PFSK-1 (cell line): ENCODE data around the gene HIVEP1.
A peak's percentile ranks its signal among the peaks of the same experiment; 100 is the strongest.

Source experiments
- FOXP2 ChIP-seq: optimal IDR thresholded peaks from 2 replicates; pipeline ENCODE3; 2011; ENCODE audit warnings: borderline replicate concordance, control low read depth, inconsistent platforms; ENCODE audit not compliant: insufficient read depth; ENCODE audit errors: extremely low read length, extremely low read depth
- POLR2AphosphoS5 ChIP-seq: IDR thresholded peaks from 2 replicates; pipeline ENCODE4 v1.6.1; 2012; ENCODE audit warnings: low read depth, mild to moderate bottlenecking, control low read depth, low read length, moderate library complexity
- SIN3A ChIP-seq: IDR thresholded peaks from 2 replicates; pipeline ENCODE4 v1.6.1; 2012; ENCODE audit warnings: mild to moderate bottlenecking, low read length, moderate library complexity, borderline replicate concordance; ENCODE audit not compliant: insufficient read depth
- TAF1 ChIP-seq: IDR thresholded peaks from 2 replicates; pipeline ENCODE4 v1.6.1; 2012; ENCODE audit warnings: low read length, control low read depth, borderline replicate concordance; ENCODE audit not compliant: insufficient read depth
- TF ChIP-seq, protein P1 (sequence below), 2 experiments: IDR thresholded peaks; 2 replicates each; pipeline versions ENCODE4 v1.6.1 to v1.8.0; 2011 to 2012; ENCODE audit warnings: low read depth in 2 of 2, low read length in 2 of 2, control low read depth in 1 of 2, inconsistent platforms in 1 of 2, mild to moderate bottlenecking in 1 of 2, moderate library complexity in 1 of 2; ENCODE audit not compliant: insufficient read depth in 1 of 2

The HIVEP1 gene

DNA sequence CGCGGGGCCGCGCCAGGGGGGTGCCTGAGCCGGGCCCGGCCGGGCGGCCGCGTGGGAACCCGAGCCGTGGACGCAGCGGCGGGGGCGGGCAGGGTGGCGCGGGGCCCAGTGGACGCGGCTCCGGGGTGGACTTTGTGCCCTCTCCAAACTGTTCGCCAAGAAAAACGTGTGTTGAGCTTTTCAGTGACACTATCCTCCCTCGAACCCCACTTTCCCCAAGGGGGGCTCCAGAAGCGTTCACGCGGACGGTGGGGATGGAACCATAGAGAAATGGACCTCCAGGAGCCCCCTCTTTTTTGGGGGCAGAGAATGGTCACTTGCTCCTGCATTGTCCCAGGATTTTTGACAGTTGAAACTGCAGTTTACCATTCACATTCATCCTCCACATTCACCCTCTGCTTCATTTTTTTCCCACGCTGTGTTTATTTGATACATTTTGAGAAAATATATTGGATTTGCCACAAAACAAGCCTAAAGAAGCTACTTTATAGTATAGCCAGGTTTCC is 2.9 kb upstream of the HIVEP1 start:
- TF ChIP-seq TAF1 (0 out of 2 replicates have a peak, but pooled peaks have one; percentile 18), FOXP2 (no peak), SIN3A (no peak), POLR2AphosphoS5 (no peak)
- TF ChIP-seq, protein P1, sequence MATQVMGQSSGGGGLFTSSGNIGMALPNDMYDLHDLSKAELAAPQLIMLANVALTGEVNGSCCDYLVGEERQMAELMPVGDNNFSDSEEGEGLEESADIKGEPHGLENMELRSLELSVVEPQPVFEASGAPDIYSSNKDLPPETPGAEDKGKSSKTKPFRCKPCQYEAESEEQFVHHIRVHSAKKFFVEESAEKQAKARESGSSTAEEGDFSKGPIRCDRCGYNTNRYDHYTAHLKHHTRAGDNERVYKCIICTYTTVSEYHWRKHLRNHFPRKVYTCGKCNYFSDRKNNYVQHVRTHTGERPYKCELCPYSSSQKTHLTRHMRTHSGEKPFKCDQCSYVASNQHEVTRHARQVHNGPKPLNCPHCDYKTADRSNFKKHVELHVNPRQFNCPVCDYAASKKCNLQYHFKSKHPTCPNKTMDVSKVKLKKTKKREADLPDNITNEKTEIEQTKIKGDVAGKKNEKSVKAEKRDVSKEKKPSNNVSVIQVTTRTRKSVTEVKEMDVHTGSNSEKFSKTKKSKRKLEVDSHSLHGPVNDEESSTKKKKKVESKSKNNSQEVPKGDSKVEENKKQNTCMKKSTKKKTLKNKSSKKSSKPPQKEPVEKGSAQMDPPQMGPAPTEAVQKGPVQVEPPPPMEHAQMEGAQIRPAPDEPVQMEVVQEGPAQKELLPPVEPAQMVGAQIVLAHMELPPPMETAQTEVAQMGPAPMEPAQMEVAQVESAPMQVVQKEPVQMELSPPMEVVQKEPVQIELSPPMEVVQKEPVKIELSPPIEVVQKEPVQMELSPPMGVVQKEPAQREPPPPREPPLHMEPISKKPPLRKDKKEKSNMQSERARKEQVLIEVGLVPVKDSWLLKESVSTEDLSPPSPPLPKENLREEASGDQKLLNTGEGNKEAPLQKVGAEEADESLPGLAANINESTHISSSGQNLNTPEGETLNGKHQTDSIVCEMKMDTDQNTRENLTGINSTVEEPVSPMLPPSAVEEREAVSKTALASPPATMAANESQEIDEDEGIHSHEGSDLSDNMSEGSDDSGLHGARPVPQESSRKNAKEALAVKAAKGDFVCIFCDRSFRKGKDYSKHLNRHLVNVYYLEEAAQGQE (IDR thresholded peaks at IDR 0.05; ENCODE audit: insufficient read depth in 1 of 2, low read depth in 2 of 2, low read length in 2 of 2): no peak

DNA sequence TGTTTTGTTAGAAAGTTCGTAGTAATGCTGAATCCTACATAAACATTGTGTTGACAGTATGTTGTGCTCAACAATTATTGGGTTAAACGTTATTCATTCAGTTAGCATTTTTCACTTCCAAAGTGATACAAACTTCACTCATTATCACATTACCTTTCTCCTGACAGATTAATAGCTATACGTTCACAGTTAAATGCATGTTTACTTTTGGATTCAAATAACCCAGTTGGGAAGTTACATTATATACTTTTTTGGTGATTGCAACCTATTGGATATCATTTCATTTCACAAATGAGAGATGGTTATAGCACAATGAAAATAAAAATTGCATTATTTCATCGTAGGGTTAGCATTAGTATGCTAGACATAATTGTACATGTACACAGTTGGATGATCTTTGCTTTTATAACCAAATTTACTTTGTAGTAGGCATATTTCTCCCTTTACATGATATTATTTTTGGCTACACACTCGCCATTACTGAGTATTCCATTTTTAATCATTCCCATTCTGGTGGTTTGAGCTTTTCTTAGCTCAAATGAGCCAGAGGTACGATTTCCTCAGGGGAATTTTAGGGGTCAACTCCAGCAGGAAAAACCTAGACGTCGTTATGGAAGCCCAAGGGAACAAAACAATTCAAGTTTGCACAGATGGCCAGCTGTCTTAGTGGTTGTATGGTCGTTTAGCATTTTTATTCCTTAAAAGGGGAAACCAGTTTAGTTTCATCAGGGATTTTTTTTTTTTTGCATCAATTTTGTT is 2.1 kb upstream of the HIVEP1 start:
- no peak for TF ChIP-seq SIN3A
- TF ChIP-seq FOXP2: no peak
- TF ChIP-seq POLR2AphosphoS5: no peak; the same call in 1 of the 2 replicates
- no peak for TF ChIP-seq TAF1
- TF ChIP-seq, protein P1 (IDR thresholded peaks at IDR 0.05; ENCODE audit: insufficient read depth in 1 of 2, low read depth in 2 of 2, low read length in 2 of 2): no peak

DNA sequence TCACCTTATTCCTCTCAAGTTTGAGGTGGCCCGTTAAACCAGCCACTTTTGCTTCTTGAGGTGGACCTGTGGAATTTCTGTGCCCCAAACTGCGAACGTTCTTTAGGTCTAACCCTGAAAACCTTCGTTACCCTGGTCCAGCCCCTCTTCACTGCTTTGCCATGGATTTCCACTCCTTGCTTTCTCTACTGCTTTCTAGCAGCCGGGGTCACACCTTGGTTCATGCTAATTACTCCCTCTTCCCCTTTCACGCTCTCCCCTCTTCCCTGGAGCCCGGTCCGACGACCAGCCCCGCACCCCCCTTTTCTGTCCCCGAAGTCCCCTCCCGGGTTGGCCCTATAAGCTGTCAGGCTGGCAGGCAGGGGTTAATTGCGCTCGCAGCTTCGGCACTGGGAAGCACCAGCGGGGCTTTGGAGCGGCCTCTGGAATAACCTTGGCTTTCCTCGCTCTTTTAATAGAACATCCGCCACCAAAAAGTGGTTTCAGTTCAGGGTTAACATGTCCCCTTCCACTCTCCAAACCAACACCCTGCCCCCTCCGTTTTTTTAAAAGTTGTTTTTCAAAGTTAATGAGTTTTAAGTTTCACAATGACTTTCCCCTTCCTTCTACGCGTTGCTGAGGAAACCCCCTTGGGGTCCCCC is 1.4 kb upstream of the HIVEP1 start:
- no peak; the same call in 1 of the 2 replicates for TF ChIP-seq POLR2AphosphoS5
- TF ChIP-seq TAF1: no peak
- TF ChIP-seq, protein P1 (IDR thresholded peaks at IDR 0.05; ENCODE audit: insufficient read depth in 1 of 2, low read depth in 2 of 2, low read length in 2 of 2): no peak

DNA sequence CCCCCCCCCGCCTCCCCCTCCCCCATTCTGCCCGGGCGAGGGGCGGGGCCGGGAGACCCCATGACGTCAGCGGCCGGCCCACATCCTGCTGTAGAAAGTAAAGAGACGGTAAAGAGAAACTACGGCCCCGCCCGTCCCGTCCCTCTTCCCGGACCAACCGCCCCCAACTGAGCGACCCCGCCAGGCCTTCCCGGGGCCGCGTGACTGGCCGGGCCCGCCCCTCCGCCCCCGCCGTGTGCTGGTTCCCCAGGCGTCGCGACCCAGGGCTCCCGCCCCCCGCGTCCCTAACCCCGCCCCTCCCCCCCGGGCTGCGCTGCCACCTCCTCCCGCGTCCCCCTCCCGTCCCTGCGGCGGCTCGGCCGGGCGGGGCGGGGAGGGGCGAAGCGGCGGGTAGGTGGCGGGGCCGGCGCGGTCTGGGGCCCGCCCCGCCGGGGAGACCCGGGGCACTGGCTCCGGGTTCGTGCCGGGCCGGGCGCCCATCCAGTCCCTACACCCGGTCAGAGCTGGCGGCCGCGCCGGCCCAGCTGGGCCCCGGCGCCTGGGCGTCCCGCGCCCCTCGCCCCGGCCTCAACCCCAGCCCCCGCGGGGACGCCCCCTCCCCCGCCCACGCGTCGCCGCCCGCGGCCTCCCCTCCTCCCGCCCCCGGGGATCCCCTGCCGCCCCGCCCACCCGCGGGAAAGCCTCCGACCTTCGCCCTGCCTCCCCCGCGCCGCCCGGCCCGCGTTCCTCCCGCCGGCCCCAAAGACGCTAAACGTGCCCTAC is 655 bp upstream of the HIVEP1 start:
- TF ChIP-seq, protein P1 (IDR thresholded peaks at IDR 0.05; ENCODE audit: insufficient read depth in 1 of 2, low read depth in 2 of 2, low read length in 2 of 2): no peak
- TF ChIP-seq SIN3A: peak; percentile 80; the same call in 1 of the 2 replicates
- no peak for TF ChIP-seq TAF1
- peak; percentile 43 for TF ChIP-seq FOXP2
- TF ChIP-seq POLR2AphosphoS5: no peak
